Brain microvascular endothelial cell (primary cell): Measurements from ENCODE around the gene IRX1.
A peak's percentile ranks its signal among the peaks of the same experiment; 100 is the strongest.

Experiments used
- DNase-seq: peaks from one replicate; pipeline ENCODE4 v3.0.0-alpha.2; 2020
- H3K27ac ChIP-seq: fragments of 250-450 bp; sonication (Bioruptor Pico); 2 replicates; pipeline ENCODE4 v1.5.1; 2020; ENCODE audit warnings: mild to moderate bottlenecking, moderate library complexity
- H3K27me3 ChIP-seq: fragments of 250-450 bp; sonication (Bioruptor Pico); replicated peaks from 2 replicates; pipeline ENCODE4 v1.5.1; 2020; ENCODE audit warnings: mild to moderate bottlenecking
- H3K36me3 ChIP-seq: fragments of 250-450 bp; sonication (Bioruptor Pico); replicated peaks from 2 replicates; pipeline ENCODE4 v1.5.1; 2020; ENCODE audit warnings: mild to moderate bottlenecking
- H3K4me3 ChIP-seq: 2 replicates; pipeline ENCODE4 v1.5.1; 2011; ENCODE audit warnings: low read depth, mild to moderate bottlenecking, control low read depth, low read length, moderate library complexity
- in situ Hi-C: cut with HindIII; loops from 2 replicates; pipeline ENCODE4 v1.10.0; 2017; ENCODE audit warnings: low sequenced_read_pairs, low pct_ligation_motif_present
- TF ChIP-seq, protein P1 (sequence below): IDR thresholded peaks from 2 replicates; pipeline ENCODE4 v1.5.1; 2011; ENCODE audit warnings: low read depth, mild to moderate bottlenecking, moderate library complexity, low read length, control low read depth, inconsistent platforms; ENCODE audit errors: missing control alignments

Gene IRX1

DNA sequence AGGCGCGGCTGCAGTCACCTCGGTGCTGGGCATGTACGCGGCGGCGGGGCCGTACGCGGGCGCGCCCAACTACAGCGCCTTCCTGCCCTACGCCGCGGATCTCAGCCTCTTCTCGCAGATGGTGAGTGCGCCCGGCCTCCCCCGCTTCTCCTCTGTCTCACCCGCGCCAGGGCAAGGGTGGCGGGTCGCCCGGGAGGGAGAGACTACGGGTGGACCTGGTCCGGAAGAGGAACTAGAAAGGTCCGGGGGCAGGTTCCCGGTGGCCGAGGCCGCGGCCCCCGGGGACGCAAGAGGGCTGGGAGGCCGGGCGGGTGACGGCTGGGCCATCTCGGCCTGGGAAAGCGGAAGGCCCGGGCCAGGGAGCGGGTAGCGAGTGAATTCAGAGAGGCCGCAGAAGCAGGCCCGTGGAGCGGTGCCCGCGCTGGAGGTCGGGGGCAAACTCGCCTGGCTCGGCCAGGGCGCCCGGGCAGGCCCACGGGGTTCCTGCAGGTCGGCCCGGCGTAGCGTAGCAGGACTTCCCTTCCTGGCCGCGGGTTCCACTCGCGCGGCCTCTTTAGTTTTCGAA lies 711 bp downstream of the IRX1 start:
- Histone ChIP-seq H3K27me3 (peaks cover 80% of the 10 kb centered on the region), H3K4me3 (peak overlapping the region; percentile 12), H3K36me3 (no peaks in the 10 kb centered on the region), H3K27ac (no peak overlapping the region)
- in situ Hi-C loops: no loop called here
- no peak for DNase-seq
- TF ChIP-seq, protein P1, sequence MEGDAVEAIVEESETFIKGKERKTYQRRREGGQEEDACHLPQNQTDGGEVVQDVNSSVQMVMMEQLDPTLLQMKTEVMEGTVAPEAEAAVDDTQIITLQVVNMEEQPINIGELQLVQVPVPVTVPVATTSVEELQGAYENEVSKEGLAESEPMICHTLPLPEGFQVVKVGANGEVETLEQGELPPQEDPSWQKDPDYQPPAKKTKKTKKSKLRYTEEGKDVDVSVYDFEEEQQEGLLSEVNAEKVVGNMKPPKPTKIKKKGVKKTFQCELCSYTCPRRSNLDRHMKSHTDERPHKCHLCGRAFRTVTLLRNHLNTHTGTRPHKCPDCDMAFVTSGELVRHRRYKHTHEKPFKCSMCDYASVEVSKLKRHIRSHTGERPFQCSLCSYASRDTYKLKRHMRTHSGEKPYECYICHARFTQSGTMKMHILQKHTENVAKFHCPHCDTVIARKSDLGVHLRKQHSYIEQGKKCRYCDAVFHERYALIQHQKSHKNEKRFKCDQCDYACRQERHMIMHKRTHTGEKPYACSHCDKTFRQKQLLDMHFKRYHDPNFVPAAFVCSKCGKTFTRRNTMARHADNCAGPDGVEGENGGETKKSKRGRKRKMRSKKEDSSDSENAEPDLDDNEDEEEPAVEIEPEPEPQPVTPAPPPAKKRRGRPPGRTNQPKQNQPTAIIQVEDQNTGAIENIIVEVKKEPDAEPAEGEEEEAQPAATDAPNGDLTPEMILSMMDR: no peak

DNA sequence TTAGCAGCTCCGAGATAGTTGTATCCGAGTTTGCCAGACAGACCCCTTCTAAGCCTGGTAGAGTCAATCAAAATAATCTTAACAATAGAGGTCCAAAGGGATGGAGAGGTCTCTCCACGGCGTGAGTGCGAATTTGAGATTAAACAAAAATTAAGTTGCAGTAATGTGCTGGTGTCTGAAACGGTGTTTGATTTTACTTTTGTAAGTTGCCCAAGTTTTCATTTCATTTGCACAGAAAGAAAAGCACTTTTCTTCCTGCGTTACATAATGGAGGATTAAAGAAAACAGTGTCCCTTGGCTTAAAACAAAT lies 1.2 kb downstream of the IRX1 start:
- peak overlapping the region; percentile 12 for H3K4me3 ChIP-seq
- no peak for DNase-seq
- H3K27ac ChIP-seq: no peak overlapping the region
- H3K27me3 ChIP-seq: peaks cover 83% of the 10 kb centered on the region
- in situ Hi-C loops: no loop called here
- TF ChIP-seq, protein P1: no peak
- no peaks in the 10 kb centered on the region for H3K36me3 ChIP-seq

DNA sequence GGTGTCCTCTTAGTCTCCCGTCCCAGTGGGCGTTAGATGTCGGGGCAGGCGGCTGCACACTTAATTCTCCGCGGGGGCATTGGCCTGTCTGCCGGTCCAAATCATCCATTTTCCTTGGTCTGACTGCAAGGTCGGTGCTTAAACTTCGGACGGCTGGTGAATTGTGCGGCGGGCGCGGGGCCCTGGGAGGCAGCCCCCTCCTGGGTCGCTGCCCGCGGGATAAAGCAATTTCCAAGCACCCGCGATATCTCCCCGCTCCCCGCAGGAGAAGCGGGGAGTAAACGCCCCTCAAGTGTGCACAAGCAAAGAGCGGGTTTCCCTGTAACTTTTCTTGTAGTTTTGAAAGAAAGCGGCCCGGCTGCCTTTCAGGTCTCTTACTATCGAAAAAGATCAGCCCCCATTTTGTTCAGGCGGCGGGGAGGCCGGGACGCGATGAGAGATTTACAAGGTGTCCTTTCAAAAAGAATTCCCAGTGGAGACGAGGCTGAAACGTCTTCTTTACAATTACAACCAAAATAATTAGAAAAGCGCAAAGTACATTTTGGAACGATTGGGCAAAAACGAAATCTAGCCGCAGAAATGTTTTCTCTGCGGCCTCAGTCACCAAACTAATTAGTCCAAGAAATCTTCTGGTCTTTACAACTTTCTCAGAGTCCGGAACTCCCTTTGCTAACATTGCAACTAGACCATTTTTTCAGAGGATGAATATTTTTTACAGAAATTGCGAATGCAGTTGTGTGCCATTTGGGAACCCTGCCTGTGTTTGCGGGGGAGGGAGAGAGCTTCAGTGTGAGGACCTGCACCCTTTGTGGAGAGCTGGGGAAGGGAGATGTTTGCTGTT lies 1.8 kb downstream of the IRX1 start:
- Histone ChIP-seq H3K27ac (no peak overlapping the region), H3K27me3 (peaks cover 87% of the 10 kb centered on the region)

DNA sequence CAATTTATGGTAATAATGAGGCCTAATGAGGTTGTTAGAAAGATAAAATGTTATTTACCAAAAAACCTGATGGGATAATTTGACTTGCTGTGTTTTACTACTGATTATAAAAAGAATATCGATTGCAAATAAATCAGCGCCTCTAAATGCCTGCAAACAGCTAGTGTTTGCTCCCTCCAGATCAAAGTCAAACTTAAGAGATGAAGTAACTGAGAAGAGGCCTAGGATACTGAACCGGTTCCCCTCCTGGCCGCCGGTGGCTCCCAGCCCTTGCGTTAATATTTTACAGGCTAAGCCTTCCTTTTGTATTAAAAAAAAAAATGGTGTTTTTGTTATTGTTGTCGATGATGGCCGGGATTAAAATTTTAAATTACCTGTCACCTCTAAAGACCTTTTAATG lies 2.6 kb downstream of the IRX1 start:
- Histone ChIP-seq H3K4me3 (no peak overlapping the region), H3K27me3 (peaks cover 84% of the 10 kb centered on the region), H3K36me3 (no peaks in the 10 kb centered on the region), H3K27ac (no peak overlapping the region)
- DNase-seq: no peak
- in situ Hi-C loops: no loop called here
- TF ChIP-seq, protein P1: no peak

More for the DNA sequence above, 1.8 kb downstream of the IRX1 start:
- TF ChIP-seq, protein P1: no peak
- H3K4me3 ChIP-seq: peak overlapping the region; percentile 5
- in situ Hi-C loops: no loop called here
- DNase-seq: no peak
- H3K36me3 ChIP-seq: no peaks in the 10 kb centered on the region

DNA sequence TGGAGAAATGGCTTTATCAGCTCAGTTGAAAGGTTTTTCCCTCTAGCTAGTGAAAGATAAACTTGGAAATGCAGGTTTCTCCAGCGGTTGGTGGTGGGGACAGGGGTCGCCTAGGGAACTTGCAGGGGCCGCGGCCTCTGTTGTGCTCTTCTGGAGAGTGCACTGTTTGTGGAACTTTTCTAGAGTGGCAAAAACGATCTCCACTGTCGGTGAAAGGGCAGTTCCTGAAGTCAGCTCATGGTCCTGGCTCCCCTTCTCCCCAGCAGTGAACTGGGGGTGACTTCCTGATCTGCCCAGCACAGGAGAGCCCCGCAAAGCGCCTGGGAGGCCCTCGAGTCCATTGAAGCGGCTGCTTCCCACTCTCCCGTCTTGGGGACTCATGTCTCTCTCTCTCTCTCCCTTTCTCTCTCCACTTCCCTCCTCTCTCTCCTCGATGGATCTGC lies 3.2 kb downstream of the IRX1 start:
- in situ Hi-C loops: no loop called here
- H3K4me3 ChIP-seq: no peak overlapping the region
- no peaks in the 10 kb centered on the region for H3K36me3 ChIP-seq
- no peak for DNase-seq
- no peak overlapping the region for H3K27ac ChIP-seq
- H3K27me3 ChIP-seq: peaks cover 80% of the 10 kb centered on the region
- TF ChIP-seq, protein P1: no peak
